ENCODE data around the gene LRIT2.
"Not testable (repeated sequence)": the region's sequence is repeated elsewhere in the genome, so short reads cannot be mapped to it uniquely, and the experiment has no call there.

LRIT2 gene

GRCh38 chr10:84178160-84178609, 47.2 kb downstream of the LRIT2 start:
- DNase-seq, result no peak

- no peak for DNase-seq
These were observed 47.7 kb downstream of the LRIT2 start for GRCh38 chr10:84177541-84178141.

- no peak for DNase-seq
These were observed 48.4 kb downstream of the LRIT2 start for GRCh38 chr10:84176836-84177474.

- no peak for DNase-seq
These were observed 49.0 kb downstream of the LRIT2 start for GRCh38 chr10:84176351-84176750.

GRCh38 chr10:84175436-84175835, 49.9 kb downstream of the LRIT2 start:
- DNase-seq, result no peak

GRCh38 chr10:84173501-84173929, 51.8 kb downstream of the LRIT2 start, which contains the start of gene GPR15LG:
Gene GPR15LG, plus strand, starts transcription at chr10:84173801. Its CDS starts 51 bp downstream, at chr10:84173852.
- no peak for DNase-seq

- DNase-seq, result no peak
These were observed 52.6 kb downstream of the LRIT2 start for GRCh38 chr10:84172467-84173356.

- not testable (repeated sequence) for DNase-seq
These were observed 53.5 kb downstream of the LRIT2 start for GRCh38 chr10:84171700-84172466.

GRCh38 chr10:84171237-84171636, 54.1 kb downstream of the LRIT2 start:
- DNase-seq, result not testable (repeated sequence)

Measured in NCI-H1092 (cell line).